Stimulated activated CD4-positive, alpha-beta T cell treated with anti-CD3 and anti-CD28 coated beads, TNF-alpha, amount 100 ng/mL, for 1 hour (primary cell): ENCODE data around the gene ZNF319.
"Not testable (repeated sequence)": the region's sequence is repeated elsewhere in the genome, so short reads cannot be mapped to it uniquely, and the experiment has no call there.

Experiments
- DNase-seq, 3 donors: peaks; one replicate each; pipeline ENCODE4 v3.0.0-alpha.2; 2020; ENCODE audit warnings: low read depth in 3 of 3, low spot score in 1 of 3

Gene ZNF319

GRCh38 chr16:57979006-57979585 is 21.4 kb downstream of the ZNF319 start:
- no peak for DNase-seq

- DNase-seq, result not testable (repeated sequence)
Observed at GRCh38 chr16:57978070-57978465, 22.4 kb downstream of the ZNF319 start.

GRCh38 chr16:57977418-57978069 is 22.9 kb downstream of the ZNF319 start:
- DNase-seq, result no peak

- no peak for DNase-seq
Observed at GRCh38 chr16:57976331-57976796, 24.1 kb downstream of the ZNF319 start.

GRCh38 chr16:57972306-57972705 is 28.2 kb downstream of the ZNF319 start:
- no peak for DNase-seq

- no peak for DNase-seq
Observed at GRCh38 chr16:57971848-57972247, 28.6 kb downstream of the ZNF319 start.

GRCh38 chr16:57970970-57971369 is 29.5 kb downstream of the ZNF319 start, which contains the start of gene CNGB1:
Gene CNGB1 (minus strand): TSS chr16:57971128. CDS start chr16:57967286, 3,842 bp downstream.
- no peak for DNase-seq

- DNase-seq, result no peak
Observed at GRCh38 chr16:57970319-57970718, 30.2 kb downstream of the ZNF319 start.

- no peak for DNase-seq
Observed at GRCh38 chr16:57969451-57970123, 30.9 kb downstream of the ZNF319 start.

GRCh38 chr16:57967916-57968315 is 32.6 kb downstream of the ZNF319 start:
- DNase-seq, result no peak

GRCh38 chr16:57966986-57967385 is 33.5 kb downstream of the ZNF319 start:
- DNase-seq, result no peak

- DNase-seq, result no peak
Observed at GRCh38 chr16:57966204-57966771, 34.2 kb downstream of the ZNF319 start.

- no peak for DNase-seq
Observed at GRCh38 chr16:57964157-57964700, 36.2 kb downstream of the ZNF319 start.

- no peak for DNase-seq
Observed at GRCh38 chr16:57962756-57963155, 37.7 kb downstream of the ZNF319 start.

GRCh38 chr16:57962046-57962445 is 38.4 kb downstream of the ZNF319 start:
- DNase-seq, result no peak

- DNase-seq, result no peak
Observed at GRCh38 chr16:57961538-57961937, 38.9 kb downstream of the ZNF319 start.

- DNase-seq, result no peak
Observed at GRCh38 chr16:57960826-57961472, 39.5 kb downstream of the ZNF319 start.

GRCh38 chr16:57960310-57960709 is 40.2 kb downstream of the ZNF319 start:
- no peak for DNase-seq

- DNase-seq, result no peak
Observed at GRCh38 chr16:57959804-57960203, 40.7 kb downstream of the ZNF319 start.

- no peak for DNase-seq
Observed at GRCh38 chr16:57959121-57959520, 41.4 kb downstream of the ZNF319 start.

GRCh38 chr16:57958544-57958943 is 41.9 kb downstream of the ZNF319 start:
- no peak for DNase-seq
